Measurements from ENCODE around the gene KIR3DL3.
"Not testable (repeated sequence)": the region's sequence is repeated elsewhere in the genome, so short reads cannot be mapped to it uniquely, and the experiment has no call there.

Gene KIR3DL3

DNA sequence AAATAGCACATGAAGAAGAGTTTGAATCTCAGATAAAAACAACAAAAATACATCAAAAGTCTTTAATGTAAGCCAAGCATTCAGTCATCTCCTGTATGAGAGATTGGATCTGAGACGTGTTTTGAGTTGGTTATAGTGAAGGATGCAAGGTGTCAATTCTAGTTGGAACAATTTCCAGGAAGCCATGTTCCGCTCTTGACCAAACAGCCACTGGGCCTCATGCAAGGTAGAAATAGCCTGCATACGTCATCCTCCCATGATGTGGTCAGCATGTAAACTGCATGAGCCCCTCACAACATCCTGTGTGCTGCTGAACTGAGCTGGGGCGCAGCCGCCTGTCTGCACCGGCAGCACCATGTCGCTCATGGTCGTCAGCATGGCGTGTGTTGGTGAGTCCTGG, at the start of gene KIR3DL3:
Gene KIR3DL3 (plus strand): TSS at position 301 of the 400 bp plus-strand sequence. CDS start 55 bp downstream, at position 356.
- no peak for DNase-seq (ENCODE audit: low read depth)

DNA sequence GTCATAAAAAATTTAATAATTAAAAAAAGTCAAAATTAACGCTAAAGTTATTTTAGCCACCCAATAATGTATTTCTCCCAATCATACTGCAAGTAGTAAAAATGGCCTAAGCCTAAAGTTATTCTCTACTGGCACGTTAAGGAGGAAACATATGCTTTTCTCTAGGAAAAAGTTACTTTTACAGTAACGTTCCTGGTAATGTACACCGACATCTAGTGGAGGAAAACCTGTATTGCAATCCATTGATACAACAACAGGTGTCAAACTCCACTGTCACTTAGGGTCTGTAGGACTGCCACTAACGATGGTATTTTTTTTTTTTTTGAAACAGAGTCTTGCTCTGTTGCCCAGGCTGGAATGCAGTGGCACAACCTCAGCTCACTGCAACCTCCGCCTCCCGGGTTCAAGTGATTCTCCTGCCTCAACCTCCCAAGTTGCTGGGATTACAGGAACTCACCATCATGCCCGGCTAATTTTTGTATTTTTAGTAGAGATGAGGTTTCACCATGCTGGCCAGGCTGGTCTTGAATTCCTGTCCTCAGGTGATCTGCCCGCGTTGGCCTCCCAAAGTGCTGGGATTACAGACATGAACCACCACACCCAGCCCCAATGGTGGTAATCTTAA, 47.9 kb upstream of the KIR3DL3 start:
- peak; percentile 35 for DNase-seq (ENCODE audit: low read depth)

GRCh38 chr19:54677217-54677616, 47.0 kb upstream of the KIR3DL3 start:
- no peak for DNase-seq (ENCODE audit: low read depth)

GRCh38 chr19:54681596-54681995, 42.6 kb upstream of the KIR3DL3 start:
- not testable (repeated sequence) for DNase-seq (ENCODE audit: low read depth)

DNA sequence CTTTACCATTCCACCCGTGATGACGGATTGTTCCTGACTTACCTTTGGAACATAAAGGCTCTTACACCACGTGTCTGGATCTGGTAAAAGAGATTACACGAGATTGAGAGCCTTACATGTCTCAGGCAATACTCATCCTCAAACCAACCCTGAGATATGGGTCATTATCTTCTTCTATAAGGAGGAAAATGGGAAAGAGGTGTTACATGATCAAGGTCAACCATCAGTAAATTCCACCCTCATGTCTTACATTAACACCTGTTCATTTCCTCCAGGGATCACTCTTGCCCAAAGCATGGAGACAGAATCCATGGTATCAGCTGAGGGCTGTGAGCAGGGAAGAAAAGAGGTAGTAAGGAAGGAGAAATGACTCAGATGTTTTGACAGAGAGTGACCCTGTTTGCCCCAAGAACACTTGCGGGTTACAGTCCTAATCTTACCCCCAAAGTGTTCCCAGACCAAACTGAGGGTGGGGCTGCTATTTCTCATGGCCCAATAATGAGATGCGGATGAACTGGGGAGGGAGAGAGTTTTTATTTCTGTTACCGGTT, 41.9 kb upstream of the KIR3DL3 start:
- DNase-seq (ENCODE audit: low read depth), result no peak

DNA sequence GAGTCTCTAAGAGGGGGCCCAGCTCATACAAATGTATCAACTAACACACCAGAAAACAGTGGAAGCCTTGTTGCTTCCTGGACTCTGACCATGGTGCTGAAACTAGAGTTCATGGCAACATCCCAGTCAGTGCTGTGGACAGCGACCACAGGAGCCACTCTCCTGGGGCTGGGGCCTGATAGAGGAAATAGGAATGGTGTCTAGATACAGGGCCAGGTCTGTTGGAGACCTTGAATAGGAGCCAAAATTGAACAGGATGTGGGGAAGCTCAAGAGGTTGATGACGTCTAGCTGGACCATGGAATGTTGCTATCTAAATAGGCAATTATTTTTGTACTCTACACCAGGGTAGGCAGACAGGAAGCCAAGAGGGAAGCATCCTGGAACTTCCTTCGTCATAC, 39.7 kb upstream of the KIR3DL3 start:
- peak; percentile 8 for DNase-seq (ENCODE audit: low read depth)

DNA sequence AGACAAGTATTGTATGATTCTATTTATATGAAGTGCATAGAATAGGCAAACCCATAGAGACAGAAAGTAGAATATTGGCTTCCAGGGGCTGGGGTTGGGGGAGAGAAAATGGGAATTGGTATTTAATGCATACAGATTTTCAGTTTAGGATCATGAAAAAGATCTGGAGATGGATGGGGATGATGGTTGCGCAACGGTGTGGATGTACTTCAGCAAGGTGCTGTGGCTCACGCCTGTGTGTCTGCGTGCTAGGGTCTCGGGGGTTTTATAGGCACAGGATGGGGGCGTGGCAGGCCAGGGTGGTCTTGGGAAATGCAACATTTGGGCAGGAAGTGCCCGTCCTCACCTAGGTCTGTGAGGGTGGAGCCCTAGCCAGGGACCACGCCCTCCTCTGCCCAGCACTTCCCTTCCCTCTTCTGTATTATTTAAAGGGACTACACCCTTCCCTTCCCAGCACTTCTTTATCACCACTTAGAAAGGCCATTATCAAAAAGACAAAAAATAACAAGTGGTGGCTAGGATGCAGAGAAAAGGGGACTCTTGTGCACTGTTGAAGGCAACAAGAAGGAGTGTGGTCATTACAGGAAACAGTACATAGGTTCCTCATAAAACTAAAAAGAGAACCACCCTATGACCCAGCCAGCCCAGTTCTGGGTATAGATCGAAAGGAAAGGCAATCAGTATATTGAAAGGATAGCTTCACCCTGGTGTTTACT, 32.5 kb upstream of the KIR3DL3 start:
- DNase-seq (ENCODE audit: low read depth), result no peak

- DNase-seq (ENCODE audit: low read depth), result no peak
Observed at GRCh38 chr19:54692298-54692615, 32.0 kb upstream of the KIR3DL3 start.

DNA sequence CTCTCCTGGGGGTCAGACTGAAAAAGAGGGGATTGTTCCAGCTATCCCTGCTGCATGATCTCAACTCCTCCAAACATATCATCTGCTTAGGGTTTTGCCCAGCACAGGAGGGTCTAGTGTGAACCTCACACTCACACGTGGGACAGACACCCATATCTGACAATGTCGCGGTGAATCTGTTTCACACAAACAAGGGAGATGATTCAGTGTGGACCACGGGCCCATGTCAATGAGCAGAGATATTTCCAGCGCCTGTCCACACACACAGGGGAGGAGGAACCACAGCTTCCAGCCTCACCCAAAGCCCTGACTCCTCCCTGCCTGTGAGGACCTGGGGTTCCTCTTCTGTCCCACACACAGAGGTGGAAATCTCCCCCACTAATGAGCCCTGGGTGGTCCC, 29.6 kb upstream of the KIR3DL3 start:
- DNase-seq (ENCODE audit: low read depth), result no peak

- no peak for DNase-seq (ENCODE audit: low read depth)
Observed at GRCh38 chr19:54696117-54696548, 28.1 kb upstream of the KIR3DL3 start.

GRCh38 chr19:54696766-54697165, 27.5 kb upstream of the KIR3DL3 start:
- no peak for DNase-seq (ENCODE audit: low read depth)

GRCh38 chr19:54697716-54698115, 26.5 kb upstream of the KIR3DL3 start:
- DNase-seq (ENCODE audit: low read depth), result not testable (repeated sequence)

GRCh38 chr19:54704928-54705327, 19.3 kb upstream of the KIR3DL3 start:
- DNase-seq (ENCODE audit: low read depth), result no peak

- DNase-seq (ENCODE audit: low read depth), result no peak
Observed at GRCh38 chr19:54707962-54708361, 16.3 kb upstream of the KIR3DL3 start.

- no peak for DNase-seq (ENCODE audit: low read depth)
Observed at GRCh38 chr19:54708781-54709180, 15.5 kb upstream of the KIR3DL3 start.

DNA sequence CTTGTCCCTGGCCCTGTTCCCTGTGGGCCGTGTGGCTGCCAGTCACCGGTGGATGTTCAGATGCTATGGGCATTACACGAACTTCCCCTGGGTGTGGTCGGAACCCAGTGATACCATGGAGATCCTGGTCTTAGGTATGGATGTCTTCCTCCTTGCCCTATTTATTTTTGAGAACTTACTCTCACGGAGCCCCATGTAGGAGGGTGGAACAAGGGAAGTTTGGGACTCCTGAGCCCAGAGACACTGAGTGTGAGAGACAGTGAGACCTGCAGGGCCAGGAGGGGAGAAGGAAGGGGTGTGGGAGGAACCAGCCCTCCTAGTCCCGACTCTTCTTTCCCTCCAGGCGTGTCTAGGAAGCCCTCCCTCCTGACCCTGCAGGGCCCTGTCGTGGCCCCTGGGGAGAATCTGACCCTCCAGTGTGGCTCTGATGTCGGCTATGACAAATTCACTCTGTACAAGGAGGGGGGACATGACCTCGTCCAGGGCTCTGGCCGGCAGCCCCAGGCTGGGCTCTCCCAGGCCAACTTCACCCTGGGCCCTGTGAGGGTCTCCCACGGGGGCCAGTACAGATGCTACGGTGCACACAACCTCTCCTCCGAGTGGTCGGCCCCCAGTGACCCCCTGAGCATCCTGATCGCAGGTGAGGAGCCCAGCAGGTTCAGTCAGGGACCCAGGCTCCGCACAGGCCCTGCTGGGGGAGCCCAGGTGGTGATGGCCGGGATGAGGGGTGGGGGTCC, 14.9 kb upstream of the KIR3DL3 start:
- no peak for DNase-seq (ENCODE audit: low read depth)

GRCh38 chr19:54709956-54710355, 14.3 kb upstream of the KIR3DL3 start:
- not testable (repeated sequence) for DNase-seq (ENCODE audit: low read depth)

GRCh38 chr19:54724644-54725043, 402 bp downstream of the KIR3DL3 start:
- DNase-seq (ENCODE audit: low read depth), result no peak

GRCh38 chr19:54725321-54725720, 1.1 kb downstream of the KIR3DL3 start:
- no peak for DNase-seq (ENCODE audit: low read depth)

GRCh38 chr19:54727562-54727961, 3.3 kb downstream of the KIR3DL3 start:
- DNase-seq (ENCODE audit: low read depth), result no peak

DNA sequence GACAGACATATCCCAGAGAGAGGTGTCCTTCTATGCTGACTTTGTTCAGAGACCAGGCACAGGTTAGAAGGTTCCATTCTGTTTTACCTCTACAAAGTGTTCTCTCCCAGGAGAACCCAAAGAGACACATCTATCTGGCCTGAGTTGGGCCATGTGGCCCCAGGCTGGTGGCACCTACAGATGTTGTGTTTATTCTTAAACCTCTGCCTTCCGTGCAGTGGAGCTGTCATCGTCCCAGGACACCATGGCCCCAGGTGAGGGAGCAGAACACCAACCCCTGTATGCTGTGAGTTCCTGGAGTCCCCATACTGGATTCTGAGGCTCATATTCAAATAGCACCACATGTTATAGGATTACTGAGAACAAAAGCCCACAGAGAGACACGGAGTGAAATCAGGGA, 3.9 kb downstream of the KIR3DL3 start:
- DNase-seq (ENCODE audit: low read depth), result no peak

- DNase-seq (ENCODE audit: low read depth), result no peak
Observed at GRCh38 chr19:54729416-54730188, 5.4 kb downstream of the KIR3DL3 start.

Data from EH (cell line).